Measurements from ENCODE around the gene PDCD6IP. TPM values are rescaled to one million over a fixed set of nuclear protein-coding genes. Genes with fewer than 3 reads are reported as not detected.

The PDCD6IP gene
- total and polyA plus RNA-seq, 7 donors: 51.1 to 125 (median 97.6) TPM

GRCh38 chr3:33881156-33882064, 83.0 kb downstream of the PDCD6IP start:
- TF ChIP-seq CTCF (IDR thresholded peaks at IDR 0.05) (no peak), POLR2AphosphoS5 (IDR thresholded peaks at IDR 0.05) (no peak), EP300 (IDR thresholded peaks at IDR 0.05) (no peak), POLR2A (IDR thresholded peaks at IDR 0.05) (no peak)
- peaks cover 0 to 7% (median 6%) of the 10 kb centered on the region in 4 donors for H3K4me1 ChIP-seq
- H3K27ac ChIP-seq: no peak overlapping the region
- DNase-seq: no peak
- H3K27me3 ChIP-seq: no peaks in the 10 kb centered on the region
- H3K36me3 ChIP-seq: no peaks in the 10 kb centered on the region
- intact Hi-C loops (cut with DNase I): loop anchor here (5.0 kb wide), 1 partner anchor 801 kb away; no protein-coding TSS in a partner anchor
- WGBS, 2 donors: 88 to 89% methylated on average over 14 of the region's 14 CpGs
- no peak overlapping the region for H3K4me3 ChIP-seq
- H3K9me3 ChIP-seq: no peaks in the 10 kb centered on the region

GRCh38 chr3:33882296-33882695, 83.9 kb downstream of the PDCD6IP start:
- WGBS, 2 donors: 84 to 87% methylated on average over 6 of the region's 6 CpGs
- H3K27ac ChIP-seq: no peak overlapping the region
- TF ChIP-seq POLR2A (IDR thresholded peaks at IDR 0.05) (no peak), EP300 (IDR thresholded peaks at IDR 0.05) (no peak), POLR2AphosphoS5 (IDR thresholded peaks at IDR 0.05) (no peak), CTCF (IDR thresholded peaks at IDR 0.05) (no peak)
- H3K9me3 ChIP-seq: no peaks in the 10 kb centered on the region
- H3K27me3 ChIP-seq: no peaks in the 10 kb centered on the region
- no peak overlapping the region for H3K4me3 ChIP-seq
- no peak for DNase-seq
- H3K4me1 ChIP-seq: peaks cover 0 to 7% (median 6%) of the 10 kb centered on the region in 4 donors
- no peaks in the 10 kb centered on the region for H3K36me3 ChIP-seq
- intact Hi-C loops (cut with DNase I): loop anchor here (5.0 kb wide), 1 partner anchor 800 kb away; no protein-coding TSS in a partner anchor

- 5 to 12% methylated on average over 6 of the region's 6 CpGs for WGBS, 2 donors
- no peaks in the 10 kb centered on the region for H3K9me3 ChIP-seq
- TF ChIP-seq CTCF (IDR thresholded peaks at IDR 0.05): peak; percentile 24 to 78 (median 74)
- no peak for TF ChIP-seq POLR2A (IDR thresholded peaks at IDR 0.05)
- H3K4me3 ChIP-seq: peak overlapping the region in 2 of 4 donors; percentile 15 to 24
- intact Hi-C loops (cut with DNase I): loop anchor here (5.0 kb wide), 1 partner anchor 799 kb away; no protein-coding TSS in a partner anchor
- no peaks in the 10 kb centered on the region for H3K27me3 ChIP-seq
- DNase-seq: no peak
- H3K36me3 ChIP-seq: no peaks in the 10 kb centered on the region
- peaks cover 0 to 7% (median 6%) of the 10 kb centered on the region in 4 donors for H3K4me1 ChIP-seq
- no peak overlapping the region for H3K27ac ChIP-seq
Observed at GRCh38 chr3:33883538-33883950, 85.1 kb downstream of the PDCD6IP start.

GRCh38 chr3:33883951-33884561, 85.6 kb downstream of the PDCD6IP start:
- intact Hi-C loops (cut with DNase I): loop anchor here (5.0 kb wide), 1 partner anchor 798 kb away; no protein-coding TSS in a partner anchor
- Histone ChIP-seq H3K27me3 (no peaks in the 10 kb centered on the region), H3K36me3 (no peaks in the 10 kb centered on the region), H3K9me3 (no peaks in the 10 kb centered on the region), H3K4me3 (peak overlapping the region in 2 of 4 donors; percentile 15 to 24), H3K4me1 (peaks cover 0 to 7% (median 6%) of the 10 kb centered on the region in 4 donors), H3K27ac (no peak overlapping the region)
- WGBS, 2 donors: 34 to 60% methylated on average over 12 of the region's 12 CpGs
- TF ChIP-seq POLR2A (IDR thresholded peaks at IDR 0.05) (no peak), CTCF (IDR thresholded peaks at IDR 0.05) (peak in 1 of 4 experiments; percentile 14)
- no peak for DNase-seq
